Measurements from ENCODE around the gene LETMD1. TPM values are rescaled to one million over a fixed set of nuclear protein-coding genes. Genes with fewer than 3 reads are reported as not detected.

LETMD1 gene
- total and polyA plus RNA-seq, 2 of the 13 experiments (the other 11 are each of a cell fraction or from before 2014, with no cell fraction given): 43.3 to 87.7 TPM

GRCh38 chr12:51047655-51048540 lies at the start of gene LETMD1 (continued):
- no peak for TF ChIP-seq TRIM24 (CRISPR knock-in tag; IDR thresholded peaks at IDR 0.05)
- TF ChIP-seq JDP2 (CRISPR knock-in tag; IDR thresholded peaks at IDR 0.05; ENCODE audit: borderline replicate concordance): no peak
- TF ChIP-seq ZNF337 (CRISPR knock-in tag; IDR thresholded peaks at IDR 0.05; ENCODE audit: borderline replicate concordance, low read depth): no peak
- TF ChIP-seq ZBTB3 (CRISPR knock-in tag; IDR thresholded peaks at IDR 0.05; ENCODE audit: borderline replicate concordance, low read depth): no peak
- TF ChIP-seq ZNF33A (CRISPR knock-in tag; IDR thresholded peaks at IDR 0.05; ENCODE audit: borderline replicate concordance): no peak; the same call in 1 of the 2 replicates
- no peak; the same call in none of the 2 replicates for TF ChIP-seq ARID5B (CRISPR knock-in tag; IDR thresholded peaks at IDR 0.05)
- TF ChIP-seq ATAD3A (CRISPR knock-in tag; IDR thresholded peaks at IDR 0.05): peak; percentile 41; the same call in 1 of the 2 replicates
- 0 out of 2 replicates have a peak, but pooled peaks have one; percentile 24 for TF ChIP-seq ZBTB14 (CRISPR knock-in tag; IDR thresholded peaks at IDR 0.05)
- TF ChIP-seq RCOR2 (CRISPR knock-in tag; IDR thresholded peaks at IDR 0.05): no peak; the same call in 1 of the 2 replicates
- TF ChIP-seq DZIP1 (CRISPR knock-in tag; IDR thresholded peaks at IDR 0.05): peak; percentile 35; the same call in 1 of the 2 replicates
- no peak; the same call in 1 of the 2 replicates for TF ChIP-seq NFAT5 (CRISPR knock-in tag; IDR thresholded peaks at IDR 0.05)
